ENCODE results near the gene SVEP1.

The SVEP1 gene

DNA sequence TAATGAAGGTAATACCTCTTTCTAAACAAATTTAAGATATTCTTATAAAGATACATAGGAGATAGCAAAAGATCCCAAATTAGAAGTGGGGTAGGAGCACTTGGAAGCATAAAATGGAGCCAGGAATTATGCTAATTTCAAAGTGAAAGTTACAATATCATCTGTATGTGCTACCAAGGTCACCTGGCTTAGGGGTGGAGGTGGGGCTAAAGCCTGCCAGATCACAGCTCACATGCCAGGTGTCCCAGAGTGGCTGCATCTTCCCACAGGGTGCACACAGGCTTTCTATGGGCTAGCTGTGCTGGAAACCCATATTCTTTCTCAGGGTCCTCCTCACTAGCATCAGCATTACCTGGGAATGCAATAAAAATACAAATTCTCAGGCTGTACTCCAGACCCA is 123.7 kb downstream of the SVEP1 start:
- TF ChIP-seq, protein P1, sequence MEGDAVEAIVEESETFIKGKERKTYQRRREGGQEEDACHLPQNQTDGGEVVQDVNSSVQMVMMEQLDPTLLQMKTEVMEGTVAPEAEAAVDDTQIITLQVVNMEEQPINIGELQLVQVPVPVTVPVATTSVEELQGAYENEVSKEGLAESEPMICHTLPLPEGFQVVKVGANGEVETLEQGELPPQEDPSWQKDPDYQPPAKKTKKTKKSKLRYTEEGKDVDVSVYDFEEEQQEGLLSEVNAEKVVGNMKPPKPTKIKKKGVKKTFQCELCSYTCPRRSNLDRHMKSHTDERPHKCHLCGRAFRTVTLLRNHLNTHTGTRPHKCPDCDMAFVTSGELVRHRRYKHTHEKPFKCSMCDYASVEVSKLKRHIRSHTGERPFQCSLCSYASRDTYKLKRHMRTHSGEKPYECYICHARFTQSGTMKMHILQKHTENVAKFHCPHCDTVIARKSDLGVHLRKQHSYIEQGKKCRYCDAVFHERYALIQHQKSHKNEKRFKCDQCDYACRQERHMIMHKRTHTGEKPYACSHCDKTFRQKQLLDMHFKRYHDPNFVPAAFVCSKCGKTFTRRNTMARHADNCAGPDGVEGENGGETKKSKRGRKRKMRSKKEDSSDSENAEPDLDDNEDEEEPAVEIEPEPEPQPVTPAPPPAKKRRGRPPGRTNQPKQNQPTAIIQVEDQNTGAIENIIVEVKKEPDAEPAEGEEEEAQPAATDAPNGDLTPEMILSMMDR (IDR thresholded peaks at IDR 0.05; ENCODE audit: borderline replicate concordance, insufficient read depth, low read depth, low read length) = no peak
- H3K4me3 ChIP-seq (ENCODE audit: low read depth, low read length) = no peak overlapping the region

DNA sequence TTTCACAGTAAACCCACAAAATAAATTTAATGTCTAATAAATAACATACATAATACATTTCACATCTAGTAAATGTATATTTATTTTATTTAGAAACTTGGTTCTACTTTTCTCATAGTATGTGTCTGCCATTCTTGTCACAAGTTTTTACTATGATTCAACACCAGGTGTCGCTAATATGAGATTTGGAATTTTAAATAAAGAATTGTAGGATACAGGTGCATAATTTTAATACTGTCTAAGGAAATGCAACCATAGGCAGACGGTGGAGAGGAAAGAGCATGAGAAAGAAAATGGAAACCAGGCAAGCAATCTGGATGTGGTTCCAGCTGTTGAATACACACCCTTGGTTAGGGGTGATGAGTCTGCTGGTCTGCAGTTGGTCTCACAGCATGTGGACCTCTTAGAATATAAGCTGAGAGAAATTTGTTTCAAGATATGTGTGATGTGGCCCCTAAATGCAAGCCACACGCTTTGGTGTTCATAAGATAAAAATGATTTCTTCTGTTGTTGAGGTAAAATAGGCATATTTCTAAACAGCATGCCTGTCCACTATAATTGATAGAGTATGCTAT is 127.2 kb downstream of the SVEP1 start:
- H3K4me3 ChIP-seq (ENCODE audit: low read depth, low read length) = no peak overlapping the region
- TF ChIP-seq, protein P1 (IDR thresholded peaks at IDR 0.05; ENCODE audit: borderline replicate concordance, insufficient read depth, low read depth, low read length) = 0 out of 2 replicates have a peak, but pooled peaks have one; percentile 16

DNA sequence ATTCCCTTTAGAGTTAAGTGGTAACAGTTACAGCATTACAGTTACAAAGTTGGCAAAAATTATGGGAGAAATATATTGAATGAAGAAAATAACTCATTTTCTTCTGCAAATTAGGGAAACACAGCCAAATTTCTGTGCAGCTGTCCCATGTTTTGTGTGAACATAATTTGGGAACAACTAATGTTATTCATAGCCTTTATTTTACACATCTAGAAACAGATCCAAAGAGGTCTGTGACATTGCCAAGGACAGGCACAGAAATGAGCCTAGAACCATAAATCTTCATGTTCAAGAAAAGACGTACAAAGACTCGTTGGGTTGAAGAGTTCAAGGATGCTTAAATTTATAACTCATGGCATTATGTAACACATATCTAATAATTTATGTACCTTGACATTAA is 127.8 kb downstream of the SVEP1 start:
- H3K4me3 ChIP-seq (ENCODE audit: low read depth, low read length) = no peak overlapping the region
- TF ChIP-seq, protein P1 (IDR thresholded peaks at IDR 0.05; ENCODE audit: borderline replicate concordance, insufficient read depth, low read depth, low read length) = no peak

- TF ChIP-seq, protein P1 (IDR thresholded peaks at IDR 0.05; ENCODE audit: borderline replicate concordance, insufficient read depth, low read depth, low read length) = no peak
- no peak overlapping the region for H3K4me3 ChIP-seq (ENCODE audit: low read depth, low read length)
Measured at GRCh38 chr9:110447476-110447875, 132.1 kb downstream of the SVEP1 start.

DNA sequence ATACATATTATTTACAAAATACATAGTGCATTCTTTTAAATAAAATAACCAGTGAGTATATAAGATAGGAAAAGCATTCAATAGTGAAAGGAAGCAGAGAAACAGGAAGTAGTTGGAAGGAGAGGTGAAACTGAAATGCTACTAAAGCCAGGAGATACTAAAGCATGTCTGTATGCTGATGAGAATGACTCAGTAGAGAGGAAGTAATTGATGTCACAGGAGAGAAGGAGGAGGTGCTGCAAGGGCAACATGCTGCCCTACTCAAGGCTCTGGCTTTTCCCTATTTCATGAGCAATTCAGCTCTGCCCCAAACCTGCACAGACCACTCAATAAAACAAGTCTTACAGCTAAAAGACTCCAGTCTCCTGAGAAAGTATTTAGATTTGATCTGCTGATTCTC is 133.4 kb downstream of the SVEP1 start:
- TF ChIP-seq, protein P1 (IDR thresholded peaks at IDR 0.05; ENCODE audit: borderline replicate concordance, insufficient read depth, low read depth, low read length) = no peak
- H3K4me3 ChIP-seq (ENCODE audit: low read depth, low read length) = no peak overlapping the region

- TF ChIP-seq, protein P1 (IDR thresholded peaks at IDR 0.05; ENCODE audit: borderline replicate concordance, insufficient read depth, low read depth, low read length) = no peak
- no peak overlapping the region for H3K4me3 ChIP-seq (ENCODE audit: low read depth, low read length)
Measured at GRCh38 chr9:110444911-110445310, 134.6 kb downstream of the SVEP1 start.

DNA sequence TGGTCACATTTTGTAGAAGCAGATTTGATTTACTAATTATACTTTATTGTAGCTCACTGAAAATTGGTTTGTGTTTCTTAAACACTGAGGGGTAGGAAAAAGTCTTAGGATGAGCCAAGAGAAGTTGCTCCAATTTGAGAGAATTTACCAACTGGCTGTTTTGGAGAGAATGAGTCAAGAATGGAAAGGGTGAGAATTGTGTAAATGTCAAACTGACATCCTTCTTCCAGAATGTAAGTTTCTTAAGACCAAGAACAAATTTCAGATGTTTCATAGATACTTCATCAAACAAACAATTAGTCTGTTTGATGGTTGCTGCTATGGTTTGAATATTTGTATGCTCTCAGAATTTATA is 135.7 kb downstream of the SVEP1 start:
- TF ChIP-seq, protein P1 (IDR thresholded peaks at IDR 0.05; ENCODE audit: borderline replicate concordance, insufficient read depth, low read depth, low read length) = no peak
- no peak overlapping the region for H3K4me3 ChIP-seq (ENCODE audit: low read depth, low read length)
